Astrocyte of the spinal cord (primary cell): ENCODE measurements around the gene NPEPL1.
"Not testable (repeated sequence)": the region's sequence is repeated elsewhere in the genome, so short reads cannot be mapped to it uniquely, and the experiment has no call there.

Experiments used
- DNase-seq: peaks from one replicate; pipeline ENCODE4 v3.0.0; 2011; ENCODE audit warnings: low read depth, low spot score
- H3K4me3 ChIP-seq: 2 replicates; pipeline ENCODE4 v1.5.1; 2011; ENCODE audit warnings: low read depth, mild to moderate bottlenecking, low read length, moderate library complexity
- in situ Hi-C: cut with HindIII; loops from 2 replicates; pipeline ENCODE4 v1.10.0; 2017; ENCODE audit warnings: low sequenced_read_pairs
- TF ChIP-seq, protein P1 (sequence below): IDR thresholded peaks from 2 replicates; pipeline ENCODE4 v1.5.1; 2012; ENCODE audit warnings: low read depth, mild to moderate bottlenecking, low read length, inconsistent platforms

The NPEPL1 gene

DNA sequence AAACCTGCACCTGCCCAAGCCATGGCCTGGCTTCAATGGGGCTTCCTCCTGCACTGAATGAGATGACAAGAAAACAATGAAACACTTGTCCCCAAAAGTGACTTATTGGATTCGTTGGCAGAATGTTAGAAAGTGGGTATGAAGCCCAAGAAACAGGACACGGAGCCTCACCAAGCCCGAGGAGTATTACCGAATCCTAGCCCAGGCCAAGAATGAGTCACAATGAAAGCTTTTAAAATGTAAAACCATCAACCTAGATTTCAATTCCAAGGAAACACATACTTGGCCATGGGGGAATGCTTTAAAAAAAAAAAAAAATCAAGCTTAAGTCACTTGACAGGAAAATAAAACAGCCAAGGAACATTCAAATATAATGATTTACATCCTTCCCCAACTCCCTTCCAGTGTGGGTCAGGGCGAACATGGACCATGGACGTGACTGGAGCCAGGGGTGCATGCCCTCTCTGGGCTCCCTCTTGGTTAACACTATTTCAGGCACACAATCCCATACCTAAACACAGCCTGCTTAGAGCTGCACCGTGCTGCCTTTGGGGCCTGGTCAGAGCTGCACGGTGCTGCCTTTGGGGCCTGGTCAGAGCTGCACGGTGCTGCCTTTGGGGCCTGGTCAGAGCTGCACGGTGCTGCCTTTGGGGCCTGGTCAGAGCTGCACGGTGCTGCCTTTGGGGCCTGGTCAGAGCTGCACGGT is 44.7 kb upstream of the NPEPL1 start:
- no peak overlapping the region for H3K4me3 ChIP-seq
- TF ChIP-seq, protein P1, sequence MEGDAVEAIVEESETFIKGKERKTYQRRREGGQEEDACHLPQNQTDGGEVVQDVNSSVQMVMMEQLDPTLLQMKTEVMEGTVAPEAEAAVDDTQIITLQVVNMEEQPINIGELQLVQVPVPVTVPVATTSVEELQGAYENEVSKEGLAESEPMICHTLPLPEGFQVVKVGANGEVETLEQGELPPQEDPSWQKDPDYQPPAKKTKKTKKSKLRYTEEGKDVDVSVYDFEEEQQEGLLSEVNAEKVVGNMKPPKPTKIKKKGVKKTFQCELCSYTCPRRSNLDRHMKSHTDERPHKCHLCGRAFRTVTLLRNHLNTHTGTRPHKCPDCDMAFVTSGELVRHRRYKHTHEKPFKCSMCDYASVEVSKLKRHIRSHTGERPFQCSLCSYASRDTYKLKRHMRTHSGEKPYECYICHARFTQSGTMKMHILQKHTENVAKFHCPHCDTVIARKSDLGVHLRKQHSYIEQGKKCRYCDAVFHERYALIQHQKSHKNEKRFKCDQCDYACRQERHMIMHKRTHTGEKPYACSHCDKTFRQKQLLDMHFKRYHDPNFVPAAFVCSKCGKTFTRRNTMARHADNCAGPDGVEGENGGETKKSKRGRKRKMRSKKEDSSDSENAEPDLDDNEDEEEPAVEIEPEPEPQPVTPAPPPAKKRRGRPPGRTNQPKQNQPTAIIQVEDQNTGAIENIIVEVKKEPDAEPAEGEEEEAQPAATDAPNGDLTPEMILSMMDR, result no peak
- in situ Hi-C loops, result no loop called here
- DNase-seq, result peak; percentile 89

DNA sequence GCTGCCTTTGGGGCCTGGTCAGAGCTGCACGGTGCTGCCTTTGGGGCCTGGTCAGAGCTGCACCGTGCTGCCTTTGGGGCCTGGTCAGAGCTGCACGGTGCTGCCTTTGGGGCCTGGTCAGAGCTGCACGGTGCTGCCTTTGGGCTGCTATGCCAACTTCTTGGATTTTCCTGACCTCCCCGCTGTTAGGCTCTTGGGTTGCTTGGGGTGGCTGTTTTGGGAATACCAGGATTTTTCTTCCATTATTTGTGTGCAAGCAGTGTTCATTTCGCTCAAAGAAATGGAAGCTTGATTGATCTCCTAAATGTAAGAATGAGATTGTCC is 44.1 kb upstream of the NPEPL1 start:
- DNase-seq, H3K4me3 ChIP-seq, in situ Hi-C loops: not testable (repeated sequence)

DNA sequence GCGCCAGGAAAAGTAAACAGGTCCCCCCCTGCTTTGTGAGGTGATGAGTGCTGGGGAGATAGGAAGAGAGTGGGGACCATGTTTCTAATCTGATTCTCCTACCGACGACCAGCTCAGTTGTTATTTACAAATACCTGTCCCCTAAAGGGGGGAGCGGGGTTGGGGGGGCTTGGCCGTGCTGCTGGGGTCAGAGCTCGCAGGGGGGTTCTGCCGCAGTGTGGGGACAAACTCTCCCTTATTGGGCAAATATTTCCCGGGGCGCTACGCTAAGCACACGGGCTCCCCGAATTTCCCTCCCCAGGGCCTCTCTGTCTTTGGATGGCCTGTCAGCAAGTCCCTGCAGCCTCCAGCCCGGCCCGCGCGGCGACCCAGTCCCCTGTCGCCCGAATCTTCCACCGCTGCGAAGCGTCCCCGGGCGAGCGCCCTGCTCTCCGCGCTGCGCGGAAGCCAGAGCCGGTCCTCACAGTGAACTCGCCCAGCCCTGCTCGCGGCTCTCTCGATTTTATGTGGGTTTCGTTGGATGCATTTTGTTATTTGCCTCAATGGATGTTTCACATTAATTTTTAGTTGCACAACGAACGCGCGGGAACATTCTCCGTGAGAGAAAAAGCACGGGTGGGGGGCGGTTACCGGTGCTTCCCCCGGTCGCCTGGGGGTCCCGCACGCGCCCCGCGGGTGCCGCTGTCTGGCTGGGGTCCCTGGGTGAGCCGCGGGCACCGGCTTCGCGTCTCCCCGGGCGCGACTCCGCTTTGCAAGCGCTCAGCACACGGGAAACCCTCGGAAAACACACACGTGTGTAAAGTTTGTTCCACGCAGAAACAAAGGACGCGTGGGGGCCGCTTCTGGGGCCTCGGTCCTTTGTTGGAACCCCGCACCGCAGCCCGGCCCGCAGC is 43.1 kb upstream of the NPEPL1 start:
- no peak overlapping the region for H3K4me3 ChIP-seq
- DNase-seq, result no peak
- TF ChIP-seq, protein P1, result no peak
- in situ Hi-C loops, result loop anchor here (25.0 kb wide), 1 partner anchor 412 kb away; the partner anchor contains the start of gene ANKRD60

DNA sequence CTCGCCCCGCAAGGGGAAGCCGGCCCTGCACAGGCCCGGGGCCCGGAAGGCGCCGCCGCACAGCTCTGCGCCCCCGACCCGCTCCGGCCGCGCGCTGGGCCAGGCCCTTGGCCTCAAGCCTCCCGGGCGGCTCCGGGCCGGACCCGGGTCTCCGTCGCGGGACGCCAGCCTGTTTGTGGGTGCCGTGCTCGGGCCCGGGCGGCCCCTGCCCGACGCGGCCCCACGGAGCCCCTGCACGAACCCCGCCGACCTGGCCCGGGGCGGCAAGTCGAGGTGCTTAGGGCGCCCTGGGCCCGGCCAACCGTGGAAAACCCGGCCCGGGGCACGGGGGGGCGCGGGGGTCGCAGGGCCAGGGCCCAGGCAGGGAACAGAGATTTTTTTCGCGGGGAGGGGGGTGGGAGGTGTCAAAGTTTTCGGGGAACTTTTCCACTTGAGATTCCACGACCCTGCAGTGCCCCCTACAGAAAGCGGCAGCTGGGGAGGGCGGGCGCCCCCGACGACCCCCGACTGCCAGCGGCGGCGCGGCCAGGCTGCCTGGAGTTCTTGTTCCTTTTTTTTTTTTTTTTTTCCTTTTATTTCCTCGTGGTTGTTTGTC is 42.3 kb upstream of the NPEPL1 start:
- H3K4me3 ChIP-seq, result peak overlapping the region; percentile 87
- TF ChIP-seq, protein P1, result no peak
- in situ Hi-C loops, result loop anchor here (25.0 kb wide), 1 partner anchor 413 kb away; the partner anchor contains the start of gene ANKRD60
- DNase-seq, result no peak

DNA sequence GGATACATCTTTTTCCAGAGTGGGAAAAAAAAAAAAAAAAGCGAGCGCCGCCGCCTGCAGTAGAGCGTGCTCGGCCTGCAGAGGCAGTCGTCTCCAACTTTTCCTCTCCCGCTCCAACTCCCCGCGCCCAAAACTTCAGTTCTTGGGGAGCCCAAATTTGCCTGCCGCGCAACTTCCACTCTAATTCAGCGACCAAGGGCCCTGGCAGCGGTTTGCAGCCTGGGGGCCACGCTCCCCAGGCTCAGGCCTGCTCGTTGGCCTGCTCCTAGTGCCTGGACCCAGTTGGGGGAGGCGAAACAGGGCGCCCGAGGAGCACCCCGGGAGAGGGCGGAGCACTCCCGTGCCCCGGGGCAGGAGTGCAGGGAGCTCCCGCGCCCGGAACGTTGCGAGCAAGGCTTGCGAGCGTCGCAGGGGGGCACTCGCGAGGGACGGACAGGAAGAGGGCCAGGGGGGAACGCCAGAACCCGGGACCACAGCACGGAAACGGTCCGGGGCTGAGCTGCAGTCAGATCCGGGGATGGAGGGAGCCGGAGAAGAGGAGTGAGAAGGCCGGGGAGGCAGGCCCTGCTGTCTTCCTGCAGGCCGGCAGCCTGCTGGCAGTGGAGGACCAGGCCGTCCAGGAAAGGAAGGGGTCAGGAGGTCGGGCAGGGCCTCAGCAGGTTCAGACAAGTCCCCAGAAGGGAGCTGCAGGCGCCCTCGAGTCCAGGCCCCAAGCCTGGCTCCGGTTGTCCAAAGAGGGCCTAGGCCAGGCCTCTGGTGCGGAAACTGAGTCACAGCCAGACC is 41.6 kb upstream of the NPEPL1 start, which contains the start of gene STX16:
Gene STX16, plus strand, starts transcription at position 508 of the 783 bp plus-strand sequence. CDS start 724 bp downstream, outside the sequence.
- peak; percentile 93 for DNase-seq
- TF ChIP-seq, protein P1, result peak; percentile 51
- peak within 1 kb of the TSS; percentile 87 for H3K4me3 ChIP-seq
- in situ Hi-C loops, result loop anchor here (25.0 kb wide), 1 partner anchor 414 kb away; the partner anchor contains the start of gene ANKRD60

DNA sequence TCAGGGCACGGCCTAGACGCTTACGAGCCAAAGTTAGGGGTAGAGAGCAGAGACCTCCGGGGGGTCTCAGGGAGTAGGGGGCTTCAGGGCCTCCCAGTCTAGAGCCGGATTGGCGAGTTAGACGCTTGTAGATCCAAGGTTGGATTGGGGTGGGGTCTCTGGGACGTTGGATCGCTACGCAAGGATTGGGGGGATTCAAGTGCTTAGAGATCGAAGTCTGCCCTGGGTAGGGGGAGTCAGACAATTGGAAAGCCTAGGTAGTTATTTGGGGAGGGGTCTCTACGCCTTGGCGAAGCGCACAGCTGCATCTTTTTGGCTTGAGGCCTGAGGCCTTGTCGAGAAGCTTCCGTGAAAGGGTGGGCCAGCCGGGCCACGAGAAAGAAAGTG is 41.0 kb upstream of the NPEPL1 start:
- in situ Hi-C loops, result loop anchor here (25.0 kb wide), 1 partner anchor 414 kb away; the partner anchor contains the start of gene ANKRD60
- DNase-seq, result no peak
- peak overlapping the region; percentile 87 for H3K4me3 ChIP-seq
- TF ChIP-seq, protein P1, result no peak
